ENCODE results near the gene IGSF22.

Gene IGSF22

DNA sequence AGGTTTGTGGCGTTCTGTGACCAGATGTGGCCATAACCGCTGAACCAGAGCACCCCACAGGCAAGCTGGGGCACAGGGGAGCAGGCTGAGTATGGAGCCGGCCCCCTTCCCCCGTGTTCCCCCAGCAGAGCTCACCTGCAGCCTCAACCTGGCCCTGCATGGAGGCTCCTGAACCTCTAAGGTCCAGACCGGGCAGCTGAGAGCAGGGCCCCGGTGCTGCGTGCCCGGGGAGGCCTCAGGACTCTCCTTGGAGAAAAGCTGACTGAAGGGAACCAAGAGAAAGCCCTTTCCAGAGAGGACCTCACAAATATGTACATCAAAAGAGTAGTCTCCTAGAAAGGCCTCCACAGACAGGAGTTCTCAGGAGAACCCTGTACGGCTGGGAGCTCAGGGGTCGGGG lies 17.4 kb upstream of the IGSF22 start:
- DNase-seq: no peak

DNA sequence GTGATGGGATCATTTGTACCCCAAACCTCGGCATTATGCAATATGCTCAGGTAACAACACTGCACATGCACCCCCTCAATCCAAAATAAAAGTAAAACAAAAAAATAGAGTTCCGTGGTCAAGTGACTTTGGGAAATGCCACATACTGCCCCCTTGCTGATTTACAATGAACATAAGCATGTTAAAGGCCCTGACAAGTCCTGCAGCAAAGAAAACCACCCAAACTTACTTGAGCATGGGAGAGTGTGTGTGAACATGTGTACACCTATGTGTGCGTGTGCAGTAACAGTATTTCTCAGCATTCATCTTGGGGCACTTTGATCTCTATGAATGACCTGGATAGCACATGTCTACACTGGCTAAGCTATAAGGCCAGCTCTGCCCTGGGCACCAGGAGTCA lies 15.8 kb upstream of the IGSF22 start:
- DNase-seq: no peak

DNA sequence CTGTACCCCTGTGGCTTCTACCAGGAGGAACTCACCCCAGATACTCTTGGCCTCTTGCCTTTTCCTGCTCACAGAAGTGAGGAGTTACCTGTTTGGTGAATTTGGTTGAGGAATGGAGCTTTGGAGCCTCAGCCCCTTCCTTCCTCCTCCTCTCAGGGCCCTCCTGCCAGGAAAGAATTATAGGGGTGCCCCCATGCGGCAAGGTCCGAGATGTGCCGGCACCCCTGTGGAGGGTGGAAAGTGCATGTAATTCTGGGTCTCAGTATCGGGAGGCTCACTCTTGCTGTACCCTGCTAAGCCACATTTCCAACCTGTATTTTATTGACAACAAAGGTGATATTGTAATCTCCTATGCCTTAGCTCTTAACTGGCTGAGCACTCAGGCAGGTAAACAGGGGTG lies 13.7 kb upstream of the IGSF22 start:
- DNase-seq: no peak

DNA sequence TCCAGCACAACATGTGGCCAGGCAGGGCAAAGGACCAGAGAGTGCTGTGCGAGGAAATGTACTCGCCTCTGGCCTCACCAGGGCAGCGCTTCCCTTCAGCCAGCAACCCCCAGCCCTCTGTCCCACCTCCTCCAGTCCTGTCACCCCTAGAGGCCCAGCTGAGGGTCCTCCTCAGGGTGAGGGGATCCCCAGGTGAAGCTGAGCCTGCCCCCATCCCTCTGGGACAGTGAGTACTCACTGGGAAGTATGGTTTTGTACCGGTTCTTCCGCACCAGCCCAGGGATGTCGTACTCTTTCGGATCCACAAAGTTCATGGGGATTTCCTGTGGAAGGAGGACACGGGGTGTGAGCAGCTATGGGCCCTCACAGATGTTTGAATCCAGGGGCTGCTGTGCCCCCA lies 11.7 kb upstream of the IGSF22 start:
- no peak for DNase-seq

DNA sequence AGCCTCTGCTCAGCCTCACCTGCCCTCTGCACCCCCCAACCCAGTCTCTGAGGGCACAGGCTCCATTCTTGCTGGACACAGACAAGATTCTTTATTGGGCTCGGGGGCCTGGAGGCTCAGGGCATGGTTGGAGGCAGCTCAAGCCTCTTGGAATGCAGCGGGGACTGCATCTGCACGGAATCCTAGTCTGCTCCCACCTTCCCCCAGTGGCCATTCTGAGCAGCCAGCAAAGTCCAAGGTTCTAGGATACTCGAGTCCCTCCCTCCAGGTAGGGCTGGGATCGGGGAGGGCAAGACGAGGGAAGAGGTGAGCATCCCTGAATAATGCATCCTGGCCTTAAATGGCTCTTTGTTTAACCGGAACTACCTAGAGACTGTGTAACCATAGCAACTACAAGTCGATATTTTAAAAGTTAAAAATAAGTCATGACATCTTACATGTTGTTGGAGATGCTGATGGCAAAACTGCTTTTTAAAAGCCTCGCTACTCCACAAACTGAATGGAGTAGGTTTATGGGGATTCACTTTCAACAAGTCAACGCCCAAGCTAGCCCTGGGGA lies 10.7 kb upstream of the IGSF22 start:
- DNase-seq: no peak

DNA sequence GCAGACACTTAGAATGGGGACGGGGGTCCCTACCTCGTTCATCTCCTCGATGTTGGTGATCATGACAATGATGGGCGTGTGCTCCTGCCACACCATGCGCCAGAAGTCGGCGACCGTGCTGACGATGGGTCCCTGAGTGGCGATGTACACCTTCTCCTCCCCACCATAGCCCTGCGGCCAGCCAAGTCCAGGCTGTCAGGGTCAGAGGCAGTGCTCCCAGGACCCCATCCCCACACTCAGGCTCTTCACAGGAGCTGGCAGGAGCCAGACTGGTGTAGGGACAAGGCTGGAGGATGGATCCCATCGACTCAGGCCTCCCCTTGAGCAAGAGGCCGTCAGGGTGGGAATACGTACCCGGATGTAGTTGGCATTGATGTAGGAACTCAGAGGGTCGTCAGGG lies 7.2 kb upstream of the IGSF22 start:
- DNase-seq: no peak

DNA sequence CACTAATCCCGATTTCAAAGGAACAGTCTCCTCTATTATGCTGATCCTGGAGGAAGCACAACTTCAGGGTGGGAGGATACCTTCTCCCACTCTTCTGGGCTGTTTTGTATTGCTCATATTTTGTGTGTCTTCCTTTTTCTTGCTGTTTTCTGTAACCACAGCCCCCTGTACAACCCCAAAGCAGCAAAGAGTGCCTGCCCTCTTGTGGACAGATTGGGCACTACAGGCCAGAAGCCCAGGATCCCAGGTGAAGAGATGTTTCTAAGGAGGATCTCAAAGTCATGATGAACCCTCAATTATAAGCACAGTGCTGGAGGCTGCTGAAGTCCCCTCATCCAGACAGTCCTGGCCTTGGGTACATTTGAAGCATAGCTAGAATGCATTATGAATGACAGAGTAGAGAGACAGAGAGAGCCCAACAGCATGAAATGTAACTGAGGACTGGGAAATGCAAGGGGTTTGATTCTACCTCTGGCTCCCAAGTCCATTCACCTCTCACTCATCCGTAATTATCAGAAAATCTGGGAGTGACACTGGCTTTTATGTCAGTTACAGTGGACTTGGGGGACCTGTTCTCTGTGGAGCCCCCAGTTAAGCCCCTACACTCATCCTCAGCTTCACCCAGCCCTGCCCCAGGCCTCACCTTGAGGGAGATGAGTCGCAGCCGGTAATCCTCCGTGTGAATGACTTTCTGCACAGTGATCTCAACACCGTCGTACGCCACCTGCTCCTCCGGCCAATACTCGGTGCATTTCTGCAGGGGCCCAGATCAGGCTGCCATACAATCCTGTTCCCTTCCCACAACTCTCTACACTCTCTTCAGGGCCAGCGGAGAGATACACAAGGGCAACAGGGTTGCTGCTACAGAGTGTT lies 6.2 kb upstream of the IGSF22 start:
- peak; percentile 47 for DNase-seq

DNA sequence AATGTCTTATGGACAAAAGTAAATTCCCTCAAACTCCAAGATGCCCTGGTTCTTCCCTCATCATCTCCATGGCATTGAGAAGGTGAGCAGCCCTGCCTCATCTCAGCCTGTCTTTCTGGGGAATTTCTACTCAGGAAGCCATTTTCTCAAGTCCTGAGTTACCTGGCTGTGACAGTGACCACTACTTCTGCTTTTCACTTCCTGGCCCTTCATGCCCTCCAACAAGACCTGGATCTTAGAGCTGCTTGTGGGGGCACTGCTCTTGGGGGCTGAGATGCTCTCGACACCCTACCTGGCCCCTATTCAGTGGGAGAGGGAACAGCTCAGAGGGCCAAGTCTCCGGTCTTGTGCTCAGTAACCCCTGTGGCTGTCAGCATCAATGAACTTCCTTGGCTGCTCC lies 5.5 kb upstream of the IGSF22 start:
- DNase-seq: no peak

DNA sequence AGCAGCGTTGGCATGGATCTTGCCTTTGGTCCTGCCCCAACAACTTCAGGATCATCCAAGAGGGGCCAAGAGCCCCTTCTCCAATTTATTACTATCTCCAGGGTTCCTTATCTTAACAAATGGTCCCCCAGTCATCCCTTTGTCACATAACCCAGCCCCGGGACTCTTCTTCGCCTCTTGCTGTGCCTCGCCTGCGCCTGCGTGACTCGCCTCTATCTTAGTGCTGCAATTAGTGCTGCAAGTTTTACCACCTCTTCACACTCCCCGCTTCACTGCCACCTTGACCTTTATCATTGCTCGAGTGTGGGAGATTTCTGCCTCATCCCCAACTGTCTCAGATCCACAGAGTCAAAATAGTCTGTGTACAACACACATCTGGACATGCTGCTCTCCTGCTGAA lies 4.0 kb upstream of the IGSF22 start:
- no peak for DNase-seq

DNA sequence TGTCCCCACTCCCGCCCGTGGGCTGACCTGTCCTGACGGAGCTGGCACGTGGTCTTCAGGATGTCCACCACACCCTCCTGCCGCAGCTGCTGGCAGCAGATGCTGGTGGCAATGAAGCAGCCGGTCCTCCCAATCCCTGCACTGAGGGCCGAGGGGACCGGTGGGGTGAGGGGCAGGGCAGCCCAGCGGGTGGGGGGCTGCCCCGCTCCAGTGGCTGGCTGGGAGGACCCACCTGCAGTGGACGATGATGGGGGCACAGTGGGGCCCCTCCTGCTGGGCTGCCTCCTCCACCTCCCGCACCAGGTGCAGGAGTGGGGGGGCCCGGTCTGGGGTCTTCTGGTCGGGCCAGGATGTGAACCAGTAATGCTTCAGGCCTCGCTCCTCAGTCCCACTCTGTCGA lies 3.4 kb upstream of the IGSF22 start:
- no peak for DNase-seq

DNA sequence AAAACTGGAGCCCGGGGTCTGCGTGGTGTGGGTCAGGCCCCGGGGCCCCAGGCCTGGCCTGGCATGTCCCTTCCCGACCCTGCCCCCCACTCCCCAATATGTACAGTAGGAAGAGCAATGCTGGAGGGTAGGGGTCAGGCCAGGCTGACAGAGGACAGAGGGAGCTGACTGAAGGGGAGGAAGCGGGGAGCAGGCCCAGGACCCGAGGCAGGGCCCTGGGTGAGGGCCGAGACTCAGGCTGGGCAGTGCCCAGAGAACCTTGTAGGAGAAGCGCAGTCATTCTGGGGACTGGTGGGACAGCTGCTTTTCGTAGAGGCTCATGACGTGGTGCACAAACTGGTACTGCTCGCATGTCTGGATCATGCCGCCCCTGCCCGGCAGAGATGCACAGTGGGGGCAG lies 2.7 kb upstream of the IGSF22 start:
- DNase-seq: no peak

DNA sequence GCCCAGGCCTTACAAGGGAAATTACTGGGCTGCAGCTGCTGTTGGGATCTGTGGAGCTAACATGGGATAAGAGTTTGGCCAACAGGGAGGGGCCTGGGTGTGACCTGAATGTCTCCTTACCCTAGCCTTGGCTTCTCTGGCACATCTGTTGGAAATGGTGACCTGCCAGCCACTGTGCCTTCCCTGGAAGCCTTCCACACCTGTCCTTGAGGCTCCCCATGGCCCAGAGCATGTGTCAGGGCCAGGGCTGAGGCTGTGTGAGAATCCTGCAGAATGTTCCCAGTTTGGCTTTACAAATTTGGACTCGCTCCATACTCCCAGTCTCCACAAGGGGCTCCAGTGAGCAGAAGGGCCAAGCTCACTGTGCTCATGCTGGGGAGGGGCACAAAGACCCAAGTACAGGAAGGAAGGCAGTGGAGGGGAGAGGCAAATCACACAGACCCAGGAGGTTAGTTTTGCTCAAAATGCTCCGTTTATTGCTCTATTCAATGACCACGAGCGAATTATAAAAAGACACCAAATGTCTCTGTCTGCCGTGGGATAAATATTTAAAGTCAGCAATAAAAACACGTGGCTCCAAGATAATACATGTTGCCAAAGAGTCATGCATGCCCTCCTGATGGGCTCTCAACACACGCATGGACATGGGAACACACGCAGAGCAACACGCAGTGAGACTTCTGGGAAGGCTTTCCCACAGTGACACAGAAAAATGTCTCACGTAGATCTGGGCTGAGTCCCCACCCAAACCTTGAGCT lies 1.7 kb upstream of the IGSF22 start:
- peak; percentile 36 for DNase-seq

DNA sequence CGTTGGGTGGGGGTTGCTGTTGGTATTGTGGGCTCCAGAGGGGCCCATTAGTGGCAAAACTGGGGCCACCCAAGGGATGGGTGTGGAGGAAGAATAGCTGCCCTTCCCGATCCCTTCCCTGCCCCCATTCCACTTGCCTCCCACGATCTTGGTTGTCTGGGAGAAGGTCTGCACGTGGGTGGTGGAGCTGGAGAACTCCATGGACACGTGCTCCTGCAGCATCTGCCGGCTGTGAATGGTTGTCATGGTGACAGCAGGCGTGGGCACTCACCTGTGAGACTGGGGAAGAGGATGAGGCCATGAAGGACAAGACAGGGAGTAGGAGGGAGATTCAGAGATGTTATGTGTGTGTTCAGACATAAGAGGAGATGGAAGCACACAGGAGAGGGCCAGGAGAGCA lies 2.0 kb downstream of the IGSF22 start:
- no peak for DNase-seq

DNA sequence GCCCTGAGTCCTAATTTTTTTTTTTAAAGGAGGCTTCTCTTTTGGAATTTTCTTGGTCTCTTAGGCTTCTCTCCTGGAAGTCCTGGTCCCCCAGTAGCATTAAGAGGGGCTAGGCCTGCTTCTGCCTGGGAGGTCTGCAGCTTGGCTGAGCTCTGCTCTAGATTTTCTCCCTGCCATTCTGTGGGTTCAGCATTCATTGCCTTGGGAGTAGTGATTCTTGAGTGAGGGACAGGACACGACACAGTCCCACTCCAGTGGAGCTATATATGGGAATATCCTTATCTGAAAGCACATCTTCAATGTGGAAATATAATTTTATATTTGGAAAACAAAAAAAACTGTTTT lies 3.7 kb downstream of the IGSF22 start:
- DNase-seq: no peak

DNA sequence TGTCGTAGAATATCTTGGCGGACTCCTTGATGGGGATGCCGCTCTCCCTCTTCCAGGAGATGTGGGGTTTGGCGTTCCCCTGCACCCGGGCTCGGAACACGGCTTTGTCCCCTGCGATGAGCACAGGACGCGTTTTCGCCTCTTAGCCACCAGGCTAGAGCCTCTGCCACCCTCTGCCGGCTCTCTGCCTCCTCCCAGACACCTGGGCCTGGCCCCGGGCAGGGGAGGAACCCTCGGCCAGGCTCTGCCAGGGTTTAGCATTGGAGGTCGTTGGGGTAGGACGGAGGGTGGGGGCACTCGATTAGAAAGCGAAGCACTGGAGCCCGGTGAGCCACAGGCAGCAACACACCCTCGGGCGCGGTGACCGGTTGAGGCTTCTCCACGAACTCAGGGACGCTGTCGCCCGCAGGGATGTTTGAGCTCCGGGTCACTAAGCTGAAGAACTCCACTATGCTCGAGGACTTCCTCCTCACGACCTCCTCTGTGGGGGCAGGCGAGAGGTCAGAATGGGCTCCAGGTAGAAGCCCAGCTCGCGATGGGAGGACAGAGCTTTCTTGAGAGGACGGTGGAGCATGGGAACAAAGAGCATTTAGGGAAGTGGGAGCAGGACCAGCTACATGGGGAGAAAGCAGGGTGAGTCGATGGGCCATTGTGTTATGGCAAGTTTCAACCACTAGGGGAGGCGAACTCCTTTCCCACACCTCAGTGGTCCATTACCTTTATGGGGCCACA lies 4.3 kb downstream of the IGSF22 start:
- DNase-seq: peak; percentile 40

DNA sequence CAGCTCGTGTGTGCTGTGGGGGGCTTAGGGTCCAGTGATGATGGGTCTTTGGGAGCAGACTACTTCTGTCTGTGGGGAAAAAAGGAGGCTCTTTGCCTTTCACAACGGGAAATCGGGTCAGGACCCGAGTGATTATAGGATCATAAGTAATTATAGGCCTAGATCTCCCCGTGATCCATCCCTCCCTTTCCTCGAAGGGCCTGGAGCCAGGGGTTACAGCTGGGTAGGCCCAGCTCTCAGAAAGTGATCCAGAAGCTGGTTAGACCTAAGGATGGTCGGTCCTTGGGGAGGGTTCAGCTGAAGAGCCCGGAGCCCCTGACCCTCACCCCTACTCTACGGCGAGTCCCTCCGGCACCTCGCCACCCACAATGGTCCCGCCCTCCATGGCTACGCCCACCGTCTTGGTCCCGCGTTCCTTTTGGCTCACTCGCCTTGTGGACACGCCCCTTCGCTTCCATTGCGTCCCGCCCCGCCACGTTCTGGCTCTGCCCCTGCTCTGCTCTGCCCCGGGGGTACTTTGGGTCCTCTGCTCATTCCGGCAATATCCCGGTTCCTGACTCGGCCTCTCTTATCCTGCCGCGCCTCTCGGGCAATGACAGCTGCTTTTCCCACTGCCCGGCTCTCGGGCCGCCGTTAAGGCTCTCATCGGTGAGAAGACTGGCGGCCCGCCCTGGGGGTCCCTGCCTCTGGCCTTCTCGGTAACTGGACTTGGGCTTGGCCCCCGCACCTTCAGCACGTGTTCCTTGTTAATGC lies 5.0 kb downstream of the IGSF22 start:
- peak; percentile 74 for DNase-seq

DNA sequence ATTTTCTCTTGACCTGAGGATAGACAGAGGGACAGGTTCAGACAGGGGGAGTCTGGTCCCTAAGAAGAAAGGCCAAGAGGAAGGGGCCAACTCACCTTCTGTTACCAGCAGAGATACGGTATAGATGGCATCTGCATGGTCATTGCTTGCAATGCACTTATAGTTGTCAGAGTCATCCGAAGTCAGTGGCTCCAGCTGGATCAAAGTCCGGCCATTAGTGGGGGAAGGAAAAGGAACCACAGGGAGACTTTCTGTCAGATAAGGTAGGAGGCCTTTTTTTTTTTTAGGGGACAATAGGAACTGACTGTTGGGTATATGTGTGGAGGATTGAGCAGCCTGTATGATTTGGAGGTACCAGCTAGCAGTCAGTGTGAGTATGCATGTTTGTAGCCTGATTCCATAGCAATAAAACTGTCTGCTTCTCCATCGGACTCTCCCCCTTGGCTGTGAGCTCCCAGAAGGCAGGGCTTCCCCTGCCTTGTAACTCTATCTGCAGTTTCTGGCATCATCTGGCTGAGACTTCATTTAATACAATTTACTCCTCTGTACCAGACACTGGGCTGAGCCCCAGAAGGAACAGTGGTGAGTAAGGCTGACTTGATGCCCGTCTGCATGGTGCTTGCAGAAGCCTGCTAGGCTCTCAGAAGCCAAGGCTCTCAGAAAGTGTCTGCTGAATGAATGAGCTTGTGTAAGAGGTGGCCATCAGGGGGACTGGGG lies 5.7 kb downstream of the IGSF22 start:
- DNase-seq: no peak

DNA sequence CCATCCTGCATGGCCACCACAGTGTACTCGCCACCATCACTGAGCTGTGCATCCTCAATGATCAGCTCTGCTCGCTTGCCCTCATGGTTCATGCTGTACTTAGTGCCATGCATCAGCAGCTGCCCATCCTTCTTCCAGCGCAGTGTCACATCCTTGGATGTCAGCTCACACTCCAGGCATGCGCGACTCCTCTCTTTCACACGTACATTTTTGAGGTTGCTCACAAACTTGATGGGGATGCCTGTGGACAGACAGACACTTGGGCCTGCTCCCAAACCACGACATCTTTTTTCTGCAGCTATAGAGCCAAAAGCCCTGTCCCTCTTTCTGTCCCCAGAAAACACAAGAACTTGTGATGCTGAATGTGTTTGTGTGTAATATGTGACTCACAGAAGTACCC lies 10.5 kb downstream of the IGSF22 start:
- DNase-seq: no peak

DNA sequence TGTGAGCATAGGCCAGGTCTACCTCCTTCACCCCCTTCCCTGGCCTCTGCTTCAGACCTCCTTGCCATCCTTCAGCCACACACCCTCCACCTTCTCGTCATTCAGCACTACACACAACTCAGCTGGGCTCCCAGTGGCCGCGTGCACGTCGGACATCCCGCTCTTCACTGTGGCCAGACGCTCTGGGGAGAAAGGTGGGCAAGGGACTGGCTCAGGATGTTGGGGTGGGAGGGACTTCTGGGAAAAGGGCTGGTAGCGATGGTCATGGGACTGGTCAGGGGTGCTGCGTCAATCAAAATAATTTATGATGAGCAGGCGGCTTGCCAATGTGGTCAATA lies 11.6 kb downstream of the IGSF22 start:
- no peak for DNase-seq

DNA sequence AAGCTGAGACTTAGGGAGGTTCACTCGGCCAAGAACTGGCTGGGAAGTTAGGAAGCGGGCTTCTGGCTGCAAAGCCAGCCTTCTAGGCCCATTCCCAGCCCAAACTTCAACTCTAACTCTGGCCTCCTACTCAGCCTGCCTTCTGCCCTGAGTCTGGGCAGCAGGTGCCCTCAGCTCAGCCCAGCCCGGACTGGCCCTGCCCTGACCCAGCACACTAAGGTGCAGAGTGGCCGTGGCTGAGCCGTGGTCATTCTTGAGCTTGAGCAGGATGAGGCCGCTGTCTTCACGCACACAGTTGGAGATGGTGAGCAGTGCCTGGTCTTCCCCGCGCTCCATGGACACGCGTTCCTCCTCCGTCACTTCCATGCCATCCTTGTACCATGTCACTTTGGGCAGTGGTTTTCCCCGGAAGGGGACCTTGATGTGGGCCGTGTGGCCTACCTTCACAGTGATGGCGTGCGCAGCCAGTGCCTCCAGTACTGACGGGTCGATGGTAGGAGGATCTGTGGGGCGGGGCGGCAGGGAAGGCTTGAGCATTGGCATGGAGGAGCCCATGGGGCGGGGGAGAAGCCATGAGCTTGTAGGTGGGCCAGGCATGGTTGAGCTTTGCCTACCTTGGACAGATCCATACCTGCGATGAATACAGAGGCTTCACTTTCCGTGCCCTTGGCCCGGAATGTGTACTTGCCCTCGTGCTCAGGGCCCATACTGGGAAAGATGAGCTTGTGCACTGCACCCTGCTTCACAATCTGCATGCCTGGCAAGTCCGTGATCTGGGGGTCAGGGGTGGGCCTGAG lies 12.1 kb downstream of the IGSF22 start:
- no peak for DNase-seq

DNA sequence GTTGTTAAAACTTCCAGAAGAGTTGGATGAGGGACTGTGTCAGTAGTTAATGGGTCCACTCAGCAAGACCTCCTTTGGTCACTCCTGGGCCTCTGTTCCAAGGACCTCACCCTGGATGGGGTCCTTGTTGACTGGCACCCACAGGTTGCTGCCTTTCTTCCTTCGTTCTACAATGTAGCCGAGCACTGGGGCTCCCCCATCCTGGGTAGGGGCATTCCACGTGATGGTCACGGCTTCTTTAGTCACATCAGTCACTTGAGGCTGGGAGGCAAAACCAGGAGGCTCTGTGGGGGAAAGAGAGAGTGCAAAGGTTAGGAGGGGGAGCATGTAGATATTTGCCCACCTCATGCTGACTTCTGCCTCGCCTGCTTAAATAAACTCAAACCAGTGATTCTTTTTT lies 15.4 kb downstream of the IGSF22 start:
- no peak for DNase-seq
